Thoracic aorta (tissue), 2 donors: ENCODE measurements around the gene SEMA6B. TPM values are rescaled to one million over a fixed set of nuclear protein-coding genes. Genes with fewer than 3 reads are reported as not detected.

ENCODE experiments used
- ATAC-seq: fragments of 150-250 bp; one replicate; pipeline ENCODE4 v1.8.0; 2017; ENCODE audit warnings: low read depth; ENCODE audit not compliant: insufficient number of reproducible peaks, low FRiP score
- DNase-seq: peaks from one replicate; pipeline ENCODE4 v3.0.0-alpha.2; 2020; ENCODE audit warnings: low spot score
- H3K27ac ChIP-seq, 2 donors: fragments of 200-600 bp; sonication (generic); 1 replicate in 1 of 2; 2 replicates in 1 of 2; pipeline ENCODE4 v1.5.1; 2016; ENCODE audit warnings: mild to moderate bottlenecking in 2 of 2, moderate library complexity in 2 of 2
- H3K27me3 ChIP-seq: fragments of 200-600 bp; sonication (generic); replicated peaks from 2 replicates; pipeline ENCODE4 v1.6.0; 2016; ENCODE audit warnings: mild to moderate bottlenecking; ENCODE audit not compliant: insufficient read depth
- H3K36me3 ChIP-seq: fragments of 200-600 bp; sonication (generic); one replicate; pipeline ENCODE4 v1.5.1; 2016
- H3K4me1 ChIP-seq, 2 donors: fragments of 200-600 bp; sonication (generic); 1 replicate in 1 of 2; 2 replicates in 1 of 2; pipeline versions ENCODE4 v1.5.1 to v1.6.0; 2016; ENCODE audit warnings: low read depth in 2 of 2, mild to moderate bottlenecking in 1 of 2; ENCODE audit not compliant: control insufficient read depth in 1 of 2
- H3K4me3 ChIP-seq: fragments of 200-600 bp; sonication (generic); 2 replicates; pipeline ENCODE4 v1.5.1; 2016; ENCODE audit warnings: mild to moderate bottlenecking
- H3K9me3 ChIP-seq: fragments of 200-600 bp; sonication (generic); 2 replicates; pipeline ENCODE4 v1.5.1; 2016
- CTCF ChIP-seq: fragments of 200-600 bp; sonication (generic); IDR thresholded peaks from one replicate; pipeline ENCODE4 v1.5.1; 2019; ENCODE audit warnings: antibody characterized with exemption
- total RNA-seq, 2 donors: library from RNA; depleted of rRNA; stranded (reverse); fragments of >200 nt; gene quantifications; one replicate each; pipeline versions ENCODE4 v1.1.0 to v1.2.3, GENCODE V29; 2016

The SEMA6B gene
- total RNA-seq, 2 donors from 2014 or later, result 3.4 to 17.4 TPM

GRCh38 chr19:4517451-4518057 lies 41.9 kb downstream of the SEMA6B start:
- H3K9me3 ChIP-seq, result no peaks in the 10 kb centered on the region
- peak overlapping the region; percentile 62 for H3K4me3 ChIP-seq
- H3K36me3 ChIP-seq, result no peaks in the 10 kb centered on the region
- no peak overlapping the region for H3K27ac ChIP-seq
- ATAC-seq (no peak), DNase-seq (no peak)
- TF ChIP-seq CTCF, result no peak
- peaks cover 0 to 21% of the 10 kb centered on the region in 2 donors for H3K4me1 ChIP-seq
- H3K27me3 ChIP-seq, result no peaks in the 10 kb centered on the region

- H3K27ac ChIP-seq, result no peak overlapping the region
Observed at GRCh38 chr19:4516939-4517300, 42.6 kb downstream of the SEMA6B start.

GRCh38 chr19:4516199-4516938 lies 43.1 kb downstream of the SEMA6B start:
- no peaks in the 10 kb centered on the region for H3K27me3 ChIP-seq
- no peak overlapping the region for H3K4me3 ChIP-seq
- ATAC-seq, result no peak
- H3K27ac ChIP-seq, result no peak overlapping the region
- no peak for DNase-seq
- no peaks in the 10 kb centered on the region for H3K9me3 ChIP-seq
- H3K4me1 ChIP-seq, result peaks cover 0 to 21% of the 10 kb centered on the region in 2 donors
- TF ChIP-seq CTCF, result no peak
- H3K36me3 ChIP-seq, result no peaks in the 10 kb centered on the region

More at GRCh38 chr19:4516939-4517300, 42.6 kb downstream of the SEMA6B start:
- H3K27me3 ChIP-seq, result no peaks in the 10 kb centered on the region
- H3K4me3 ChIP-seq, result no peak overlapping the region
- ATAC-seq, result no peak
- peaks cover 0 to 21% of the 10 kb centered on the region in 2 donors for H3K4me1 ChIP-seq
- no peaks in the 10 kb centered on the region for H3K36me3 ChIP-seq
- no peak for DNase-seq
- H3K9me3 ChIP-seq, result no peaks in the 10 kb centered on the region
- no peak for TF ChIP-seq CTCF

GRCh38 chr19:4515732-4516131 lies 43.8 kb downstream of the SEMA6B start:
- H3K4me1 ChIP-seq, result peaks cover 0 to 21% of the 10 kb centered on the region in 2 donors

More at GRCh38 chr19:4515732-4516131, 43.8 kb downstream of the SEMA6B start:
- H3K4me3 ChIP-seq, result no peak overlapping the region
- H3K36me3 ChIP-seq, result no peaks in the 10 kb centered on the region
- no peaks in the 10 kb centered on the region for H3K9me3 ChIP-seq
- no peak overlapping the region for H3K27ac ChIP-seq
- TF ChIP-seq CTCF, result no peak
- ATAC-seq (no peak), DNase-seq (no peak)
- no peaks in the 10 kb centered on the region for H3K27me3 ChIP-seq
